H54 (cell line): ENCODE measurements around the gene PCSK5.

Source experiments
- DNase-seq: peaks from one replicate; pipeline ENCODE4 v3.0.0; 2011; ENCODE audit warnings: low spot score, mixed read lengths; ENCODE audit not compliant: insufficient read length
- FAIRE-seq: peaks from 3 replicates; lab custom pipeline; 2011; peaks lifted over from hg19 to GRCh38; lab: Jason Lieb, UNC
- POLR2A ChIP-seq: IDR thresholded peaks from 2 replicates; pipeline ENCODE4 v1.6.1; 2011; ENCODE audit warnings: low read depth, mild to moderate bottlenecking, low read length

The PCSK5 gene

GRCh38 chr9:76137931-76138330 lies 247.5 kb downstream of the PCSK5 start:
- no peak for FAIRE-seq
- TF ChIP-seq POLR2A = no peak
- no peak for DNase-seq

GRCh38 chr9:76138360-76138759 lies 247.9 kb downstream of the PCSK5 start:
- TF ChIP-seq POLR2A = no peak
- FAIRE-seq = no peak
- DNase-seq = no peak

- no peak for TF ChIP-seq POLR2A
- no peak for FAIRE-seq
Measured at GRCh38 chr9:76143834-76144233, 253.4 kb downstream of the PCSK5 start.

GRCh38 chr9:76150013-76150412 lies 259.5 kb downstream of the PCSK5 start:
- DNase-seq (no peak), FAIRE-seq (no peak)
- TF ChIP-seq POLR2A = no peak

More at GRCh38 chr9:76143834-76144233, 253.4 kb downstream of the PCSK5 start:
- no peak for DNase-seq

- TF ChIP-seq POLR2A = no peak
- FAIRE-seq (no peak), DNase-seq (no peak)
Measured at GRCh38 chr9:76151267-76151666, 260.8 kb downstream of the PCSK5 start.

- TF ChIP-seq POLR2A = no peak
- no peak for FAIRE-seq
- DNase-seq = no peak
Measured at GRCh38 chr9:76153339-76153738, 262.9 kb downstream of the PCSK5 start.

GRCh38 chr9:76153902-76154629 lies 263.6 kb downstream of the PCSK5 start:
- FAIRE-seq (no peak), DNase-seq (no peak)
- no peak for TF ChIP-seq POLR2A

- FAIRE-seq (no peak), DNase-seq (no peak)
- no peak for TF ChIP-seq POLR2A
Measured at GRCh38 chr9:76155361-76155760, 264.9 kb downstream of the PCSK5 start.

- TF ChIP-seq POLR2A = no peak
- FAIRE-seq (no peak), DNase-seq (no peak)
Measured at GRCh38 chr9:76158713-76159112, 268.2 kb downstream of the PCSK5 start.

GRCh38 chr9:76159293-76159926 lies 268.9 kb downstream of the PCSK5 start:
- DNase-seq (no peak), FAIRE-seq (no peak)
- TF ChIP-seq POLR2A = no peak

- DNase-seq = no peak
- TF ChIP-seq POLR2A = no peak
- no peak for FAIRE-seq
Measured at GRCh38 chr9:76161106-76161505, 270.6 kb downstream of the PCSK5 start.

GRCh38 chr9:76161541-76161940 lies 271.1 kb downstream of the PCSK5 start:
- DNase-seq = no peak
- no peak for TF ChIP-seq POLR2A
- no peak for FAIRE-seq

- FAIRE-seq = no peak
- TF ChIP-seq POLR2A = no peak
- DNase-seq = no peak
Measured at GRCh38 chr9:76162086-76162730, 271.7 kb downstream of the PCSK5 start.

- DNase-seq (no peak), FAIRE-seq (no peak)
- no peak for TF ChIP-seq POLR2A
Measured at GRCh38 chr9:76162751-76163500, 272.5 kb downstream of the PCSK5 start.
